H1 (cell line): ENCODE measurements around the gene CD48. TPM values are rescaled to one million over a fixed set of nuclear protein-coding genes. Genes with fewer than 3 reads are reported as not detected.

Experiments
- ATF2 ChIP-seq: IDR thresholded peaks from 2 replicates; pipeline ENCODE4 v1.6.1; 2012; ENCODE audit warnings: low read length, inconsistent platforms
- CHD1 ChIP-seq: IDR thresholded peaks from 2 replicates; pipeline ENCODE4 v1.6.1; 2012; ENCODE audit warnings: low read depth, low read length, improper control_type of control experiment
- GTF2F1 ChIP-seq: IDR thresholded peaks from 2 replicates; pipeline ENCODE4 v1.6.1; 2012; ENCODE audit warnings: low read depth, low read length, improper control_type of control experiment, borderline replicate concordance
- KDM5A ChIP-seq: fragments of 200-600 bp; IDR thresholded peaks from 2 replicates; pipeline ENCODE4 v1.7.1; 2012; ENCODE audit warnings: mild to moderate bottlenecking, low read length, inconsistent platforms, mixed read lengths
- SRF ChIP-seq: IDR thresholded peaks from 2 replicates; pipeline ENCODE4 v1.6.1; 2011; ENCODE audit warnings: mild to moderate bottlenecking, low read depth, low read length, moderate library complexity
- polyA plus RNA-seq, 7 experiments: library from polyadenylated mRNA; depleted of rRNA in 3 of 7; stranded (reverse) in 5 of 7; unstranded in 2 of 7; fragments of >200 nt in 5 of 7; fragments of 200-250 nt in 2 of 7; gene quantifications; 1 replicate in 5 of 7; 2 replicates in 1 of 7; 4 replicates in 1 of 7; pipeline versions ENCODE4 v1.2.1 to v1.2.3, GENCODE V29; 2011 to 2013; ENCODE audit warnings: missing spikeins in 2 of 7, mixed read lengths in 2 of 7
- total RNA-seq: library from RNA; stranded (reverse); fragmentation: NEBNext Ultra II Directional; extraction: Animal tissue kit (Norgen Biotek cat#: 25700); gene quantifications from 2 replicates; pipeline ENCODE4 v1.2.1, GENCODE V29; 2021
- TF ChIP-seq, protein P1 (sequence below): IDR thresholded peaks from 2 replicates; pipeline ENCODE4 v1.6.1; 2012; ENCODE audit warnings: inconsistent platforms

Gene CD48
- total and polyA plus RNA-seq, 2 of the 8 experiments (the other 6 are each of a cell fraction or from before 2014, with no cell fraction given), result 0.08 TPM; not detected in 1

DNA sequence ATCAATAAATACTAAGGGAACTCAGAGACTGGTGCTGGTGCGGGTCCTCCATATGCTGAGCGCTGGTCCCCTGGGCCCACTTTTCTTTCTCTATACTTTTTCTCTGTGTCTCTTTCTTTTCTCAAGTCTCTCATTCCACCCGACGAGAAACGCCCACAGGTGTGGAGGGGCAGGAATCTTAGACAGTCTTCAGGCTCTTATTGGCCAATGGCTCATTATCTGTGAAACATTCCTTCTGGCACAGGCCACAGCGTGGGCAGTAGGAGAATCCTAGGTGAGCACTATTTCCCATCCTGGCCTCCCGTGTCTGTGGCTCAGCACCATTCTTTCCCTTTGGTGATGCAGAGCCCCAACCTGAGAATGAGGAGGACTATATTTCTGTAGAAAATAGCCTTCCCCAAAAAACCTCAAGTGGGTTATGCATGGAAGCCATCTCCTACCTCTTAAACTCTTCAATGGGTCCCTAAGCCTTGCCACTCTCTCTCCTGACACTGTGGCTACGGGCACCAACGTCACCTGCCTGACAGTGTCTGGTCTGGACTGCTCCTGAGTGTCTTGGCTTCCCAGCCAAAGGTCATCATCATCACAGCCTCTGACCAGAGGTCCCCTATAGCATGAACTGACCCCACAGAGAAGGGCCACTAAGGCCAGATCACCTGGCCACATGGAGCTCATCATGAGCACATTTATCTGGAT lies 58.5 kb downstream of the CD48 start (continued):
- TF ChIP-seq SRF (no peak), GTF2F1 (no peak), CHD1 (no peak), ATF2 (no peak), KDM5A (no peak)
- TF ChIP-seq, protein P1, sequence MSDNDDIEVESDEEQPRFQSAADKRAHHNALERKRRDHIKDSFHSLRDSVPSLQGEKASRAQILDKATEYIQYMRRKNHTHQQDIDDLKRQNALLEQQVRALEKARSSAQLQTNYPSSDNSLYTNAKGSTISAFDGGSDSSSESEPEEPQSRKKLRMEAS, result no peak
